Stimulated activated CD8-positive, alpha-beta memory T cell treated with anti-CD3 and anti-CD28 coated beads, Interleukin-4, amount 100 ng/mL, for 1 hour (primary cell): ENCODE results near the gene VSIG4.
"Not testable (repeated sequence)": the region's sequence is repeated elsewhere in the genome, so short reads cannot be mapped to it uniquely, and the experiment has no call there.

Experiments used
- DNase-seq, 2 donors: peaks; one replicate each; pipeline ENCODE4 v3.0.0-alpha.2; 2020; ENCODE audit warnings: low read depth in 2 of 2, low spot score in 1 of 2

The VSIG4 gene

GRCh38 chrX:66039944-66040343, at the start of gene VSIG4:
Gene VSIG4, minus strand, starts transcription at chrX:66040080. Its CDS starts 82 bp downstream, at chrX:66039998.
- DNase-seq, result no peak

GRCh38 chrX:66076801-66077200, 36.9 kb upstream of the VSIG4 start:
- DNase-seq, result no peak

- DNase-seq, result peak in 1 of 2 donors; percentile 11
Measured at GRCh38 chrX:66074920-66075879, 35.3 kb upstream of the VSIG4 start.

GRCh38 chrX:66071126-66071525, 31.2 kb upstream of the VSIG4 start:
- no peak for DNase-seq

GRCh38 chrX:66064261-66064660, 24.4 kb upstream of the VSIG4 start:
- no peak for DNase-seq

GRCh38 chrX:66057019-66057418, 17.1 kb upstream of the VSIG4 start:
- not testable (repeated sequence) for DNase-seq

GRCh38 chrX:66054978-66055377, 15.1 kb upstream of the VSIG4 start:
- no peak for DNase-seq

GRCh38 chrX:66053414-66053813, 13.5 kb upstream of the VSIG4 start:
- no peak for DNase-seq

- DNase-seq, result no peak
Measured at GRCh38 chrX:66051980-66052379, 12.1 kb upstream of the VSIG4 start.

GRCh38 chrX:66050140-66050569, 10.3 kb upstream of the VSIG4 start:
- no peak for DNase-seq

GRCh38 chrX:66049056-66049455, 9.2 kb upstream of the VSIG4 start:
- no peak for DNase-seq

- no peak for DNase-seq
Measured at GRCh38 chrX:66046612-66047235, 6.8 kb upstream of the VSIG4 start.

- DNase-seq, result no peak
Measured at GRCh38 chrX:66045894-66046293, 6.0 kb upstream of the VSIG4 start.

GRCh38 chrX:66043584-66043983, 3.7 kb upstream of the VSIG4 start:
- DNase-seq, result no peak

- no peak for DNase-seq
Measured at GRCh38 chrX:66042307-66043077, 2.6 kb upstream of the VSIG4 start.

GRCh38 chrX:66038115-66038514, 1.8 kb downstream of the VSIG4 start:
- DNase-seq, result no peak

- DNase-seq, result no peak
Measured at GRCh38 chrX:66036231-66036630, 3.6 kb downstream of the VSIG4 start.

GRCh38 chrX:66035667-66036066, 4.2 kb downstream of the VSIG4 start:
- no peak for DNase-seq

- peak in 1 of 2 donors; percentile 4 for DNase-seq
Measured at GRCh38 chrX:66030505-66031317, 9.2 kb downstream of the VSIG4 start.

GRCh38 chrX:66028936-66029335, 10.9 kb downstream of the VSIG4 start:
- no peak for DNase-seq

GRCh38 chrX:66024570-66024969, 15.3 kb downstream of the VSIG4 start:
- no peak for DNase-seq
